KOPT-K1 (cell line): ENCODE data around the gene ADGRF1.

ENCODE experiments used
- H3K27ac ChIP-seq: fragments of 200-600 bp; sonication (generic); 2 replicates; pipeline ENCODE4 v1.5.1; 2016; ENCODE audit warnings: antibody characterized with exemption, mild to moderate bottlenecking, low read depth, low read length; ENCODE audit not compliant: poor library complexity, severe bottlenecking
- H3K36me3 ChIP-seq: fragments of 200-600 bp; sonication (generic); 2 replicates; pipeline ENCODE4 v1.5.1; 2017; ENCODE audit warnings: antibody characterized with exemption, mild to moderate bottlenecking, low read length, moderate library complexity; ENCODE audit not compliant: insufficient read depth
- H3K9me3 ChIP-seq: fragments of 200-600 bp; sonication (generic); 2 replicates; pipeline ENCODE4 v1.5.1; 2017; ENCODE audit warnings: antibody characterized with exemption, low read length, mild to moderate bottlenecking; ENCODE audit not compliant: insufficient read depth, poor library complexity, severe bottlenecking

ADGRF1 gene

DNA sequence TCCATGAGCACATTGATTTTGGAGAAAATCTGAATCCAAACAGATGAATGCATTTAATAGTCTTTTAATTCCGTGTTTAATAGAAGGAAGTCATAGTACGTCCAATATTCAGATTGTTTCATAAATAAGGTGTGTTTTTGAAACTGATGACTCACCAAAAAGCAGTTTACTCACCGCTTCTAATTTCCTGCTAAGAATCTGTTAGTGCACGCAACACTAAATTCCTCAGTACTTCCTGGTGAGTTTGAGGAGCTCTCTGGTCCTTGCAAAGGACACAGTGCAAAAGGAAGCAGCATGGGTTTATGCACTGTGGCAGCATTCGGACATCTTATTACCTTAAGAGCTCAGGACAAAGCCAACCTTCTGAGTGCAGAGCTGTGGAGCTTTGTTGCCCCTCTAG lies 2.3 kb upstream of the ADGRF1 start:
- Histone ChIP-seq H3K36me3 (no peaks in the 10 kb centered on the region), H3K27ac (no peak overlapping the region), H3K9me3 (no peaks in the 10 kb centered on the region)

DNA sequence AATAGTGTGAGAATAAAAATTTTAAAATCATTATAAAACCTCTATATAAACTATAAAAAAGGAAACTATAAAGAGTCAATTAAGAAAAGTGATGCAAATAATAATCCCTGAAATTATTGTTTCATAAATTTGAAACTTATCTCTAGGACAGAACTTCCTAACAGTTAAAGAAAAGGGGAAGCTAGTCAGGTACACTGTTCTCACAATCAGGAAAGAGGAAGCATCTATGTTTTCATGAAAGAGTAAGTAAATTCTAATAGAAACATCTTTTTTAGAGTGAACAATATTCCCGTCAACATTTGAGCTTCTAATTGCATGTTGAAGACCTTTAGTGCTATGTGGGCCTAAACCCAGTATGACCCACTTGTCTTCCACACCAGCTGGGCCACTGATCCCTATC lies 1.2 kb upstream of the ADGRF1 start:
- Histone ChIP-seq H3K27ac (no peak overlapping the region), H3K36me3 (no peaks in the 10 kb centered on the region)

GRCh38 chr6:47041741-47042140 lies 391 bp downstream of the ADGRF1 start:
- Histone ChIP-seq H3K27ac (no peak overlapping the region), H3K9me3 (no peaks in the 10 kb centered on the region), H3K36me3 (no peaks in the 10 kb centered on the region)

More for the DNA sequence above, 1.2 kb upstream of the ADGRF1 start:
- H3K9me3 ChIP-seq, result no peaks in the 10 kb centered on the region

DNA sequence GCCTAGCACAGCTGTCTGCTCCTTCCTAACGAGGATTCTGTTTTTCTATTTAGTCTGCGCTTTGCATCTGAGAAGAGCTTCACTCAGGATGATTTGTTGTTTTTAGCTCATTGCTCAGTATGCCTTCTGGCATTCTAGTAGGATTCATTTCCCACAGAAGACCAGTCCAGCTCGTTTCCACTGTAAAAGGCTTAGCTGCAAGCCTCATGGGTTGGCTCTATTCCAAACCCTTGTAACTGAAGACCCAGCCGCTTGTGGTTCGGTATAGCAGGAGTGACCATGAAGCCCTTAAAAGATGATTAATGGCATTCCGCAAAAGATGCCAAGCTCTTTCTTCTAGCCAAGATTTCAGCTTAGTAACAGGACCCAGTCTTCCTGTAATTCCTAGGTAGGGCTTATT lies 7.2 kb downstream of the ADGRF1 start:
- Histone ChIP-seq H3K27ac (no peak overlapping the region), H3K36me3 (no peaks in the 10 kb centered on the region), H3K9me3 (peaks cover 4% of the 10 kb centered on the region)

GRCh38 chr6:47034421-47034820 lies 7.7 kb downstream of the ADGRF1 start:
- H3K36me3 ChIP-seq, result no peaks in the 10 kb centered on the region
- no peak overlapping the region for H3K27ac ChIP-seq

GRCh38 chr6:47032974-47033765 lies 9.0 kb downstream of the ADGRF1 start:
- Histone ChIP-seq H3K9me3 (peaks cover 4% of the 10 kb centered on the region), H3K27ac (no peak overlapping the region), H3K36me3 (no peaks in the 10 kb centered on the region)

More at GRCh38 chr6:47034421-47034820, 7.7 kb downstream of the ADGRF1 start:
- H3K9me3 ChIP-seq, result peaks cover 4% of the 10 kb centered on the region

DNA sequence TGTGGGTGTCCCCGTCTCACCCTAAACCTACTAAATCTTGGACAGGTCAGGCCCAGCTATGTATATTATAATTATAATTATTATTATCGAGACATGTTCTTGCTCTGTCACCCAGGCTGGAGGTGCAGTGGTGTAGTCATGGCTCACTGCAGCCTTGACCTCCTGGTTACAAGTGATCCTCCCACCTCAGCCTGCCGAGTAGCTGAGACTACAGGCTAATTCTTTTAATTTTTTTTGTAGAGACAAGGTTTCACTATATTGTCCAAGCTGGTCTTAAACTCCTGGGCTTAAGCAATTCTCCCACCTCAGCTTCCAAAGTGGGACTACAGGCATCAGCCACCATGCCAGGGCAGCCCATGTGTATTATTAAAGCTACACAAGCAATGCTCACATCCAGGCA lies 10.5 kb downstream of the ADGRF1 start:
- H3K27ac ChIP-seq, result no peak overlapping the region
- H3K9me3 ChIP-seq, result peaks cover 4% of the 10 kb centered on the region
- H3K36me3 ChIP-seq, result no peaks in the 10 kb centered on the region

DNA sequence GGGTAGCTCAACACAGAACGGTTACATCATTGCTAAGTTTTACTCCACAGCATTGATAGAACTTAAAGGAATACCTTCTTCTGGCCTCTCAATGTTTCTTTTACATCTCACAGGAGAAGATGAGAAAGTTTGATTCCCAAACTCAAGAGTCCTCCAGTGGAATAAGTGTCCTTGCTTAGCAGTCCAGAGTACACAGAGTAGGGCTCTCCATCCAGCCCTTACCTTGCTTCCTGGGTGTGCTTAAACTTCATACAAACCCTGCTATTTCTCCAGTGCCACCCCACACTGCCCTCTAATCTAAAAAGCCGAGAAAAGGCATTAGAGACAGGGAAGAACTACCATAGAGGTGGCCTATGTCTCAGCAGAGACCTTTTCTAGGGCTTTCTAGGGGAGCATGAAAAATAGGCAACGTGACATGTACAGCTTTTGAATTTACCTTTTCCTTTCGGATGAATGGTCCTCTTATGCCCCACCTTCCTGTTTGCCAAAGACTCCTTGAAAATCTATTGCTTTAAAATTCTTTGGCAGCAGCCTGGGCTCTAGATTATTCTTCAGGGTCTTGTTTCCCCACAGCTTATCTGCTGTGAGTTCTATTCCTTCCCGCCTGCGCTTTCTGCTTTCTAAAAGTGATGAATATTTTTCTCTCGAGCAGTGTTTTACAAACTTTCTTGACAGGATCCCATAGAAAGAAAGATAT lies 12.1 kb downstream of the ADGRF1 start:
- Histone ChIP-seq H3K36me3 (no peaks in the 10 kb centered on the region), H3K27ac (no peak overlapping the region), H3K9me3 (peaks cover 2% of the 10 kb centered on the region)

GRCh38 chr6:47028835-47029360 lies 13.2 kb downstream of the ADGRF1 start:
- H3K36me3 ChIP-seq, result no peaks in the 10 kb centered on the region
- no peak overlapping the region for H3K27ac ChIP-seq

GRCh38 chr6:47027315-47027714 lies 14.8 kb downstream of the ADGRF1 start:
- no peaks in the 10 kb centered on the region for H3K9me3 ChIP-seq
- H3K36me3 ChIP-seq, result no peaks in the 10 kb centered on the region
- no peak overlapping the region for H3K27ac ChIP-seq

More at GRCh38 chr6:47028835-47029360, 13.2 kb downstream of the ADGRF1 start:
- H3K9me3 ChIP-seq, result no peaks in the 10 kb centered on the region

DNA sequence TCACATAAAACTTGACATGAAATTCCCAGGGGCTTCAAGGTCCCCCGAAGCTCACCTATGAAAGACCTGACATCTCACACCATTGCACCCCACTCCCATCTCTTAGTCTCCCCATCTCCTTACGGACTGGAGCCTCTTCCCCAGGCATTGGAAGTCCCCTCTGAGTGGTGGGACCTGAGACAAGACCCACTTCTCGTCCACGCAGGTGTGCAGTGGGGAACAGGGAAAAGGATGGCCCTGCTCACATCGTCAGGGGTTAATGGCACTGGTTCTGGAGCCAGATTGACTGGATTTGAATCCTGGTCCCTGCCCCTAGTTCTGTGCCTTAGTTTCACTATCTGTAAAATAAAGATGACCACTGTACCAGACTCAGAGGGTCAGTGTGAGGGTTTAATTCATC lies 15.5 kb downstream of the ADGRF1 start:
- Histone ChIP-seq H3K36me3 (no peaks in the 10 kb centered on the region), H3K9me3 (no peaks in the 10 kb centered on the region), H3K27ac (no peak overlapping the region)

- no peaks in the 10 kb centered on the region for H3K9me3 ChIP-seq
- no peak overlapping the region for H3K27ac ChIP-seq
- no peaks in the 10 kb centered on the region for H3K36me3 ChIP-seq
Observed at GRCh38 chr6:47023573-47023972, 18.6 kb downstream of the ADGRF1 start.

GRCh38 chr6:47022191-47022590 lies 19.9 kb downstream of the ADGRF1 start:
- Histone ChIP-seq H3K36me3 (no peaks in the 10 kb centered on the region), H3K9me3 (no peaks in the 10 kb centered on the region), H3K27ac (no peak overlapping the region)

DNA sequence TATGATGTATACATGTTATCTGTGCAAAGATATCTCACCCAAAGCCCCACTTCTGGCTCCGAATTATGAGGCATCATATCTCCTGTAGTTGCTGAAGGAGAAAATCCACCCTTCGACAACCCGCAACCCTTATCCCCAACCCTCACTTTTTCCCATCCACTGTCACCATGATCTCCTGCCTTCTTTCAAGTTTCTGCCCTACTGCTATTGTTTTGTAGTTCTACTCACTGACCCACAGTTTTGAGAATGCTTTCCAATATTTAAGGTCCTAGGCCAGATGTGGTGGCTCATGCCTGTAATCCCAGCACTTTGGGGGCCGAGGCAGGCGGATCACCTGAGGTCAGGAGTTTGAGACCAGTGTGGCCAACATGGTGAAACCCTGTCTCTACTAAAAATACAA lies 22.2 kb downstream of the ADGRF1 start:
- no peaks in the 10 kb centered on the region for H3K36me3 ChIP-seq
- no peaks in the 10 kb centered on the region for H3K9me3 ChIP-seq
- no peak overlapping the region for H3K27ac ChIP-seq

DNA sequence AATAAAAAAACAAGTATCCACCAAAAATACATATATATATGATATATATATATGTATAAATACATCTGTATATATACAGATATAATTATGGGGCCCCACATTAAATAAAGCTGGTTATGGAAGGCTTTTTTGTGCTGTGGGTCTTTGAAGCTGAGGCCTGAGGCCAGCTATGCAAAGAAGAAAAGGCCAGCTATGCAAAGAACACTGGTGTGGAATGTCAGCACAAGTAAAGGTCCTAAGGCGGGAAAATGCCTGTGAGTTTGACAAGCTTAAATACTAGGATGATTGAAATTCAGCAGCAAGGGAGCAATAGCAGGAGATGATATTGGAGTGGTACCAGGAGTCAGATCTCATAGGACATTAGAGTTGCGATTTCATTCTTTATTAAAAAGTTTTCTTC lies 25.2 kb downstream of the ADGRF1 start:
- no peak overlapping the region for H3K27ac ChIP-seq
- no peaks in the 10 kb centered on the region for H3K36me3 ChIP-seq
- H3K9me3 ChIP-seq, result no peaks in the 10 kb centered on the region
